H1 (cell line): ENCODE measurements around the gene P3H1. TPM values are rescaled to one million over a fixed set of nuclear protein-coding genes. Genes with fewer than 3 reads are reported as not detected.

ENCODE experiments used
- CTCF ChIA-PET: fragments of 300-600 bp; sonication (Branson Sonifier 250); formaldehyde crosslinking; loops from one replicate; lab custom pipeline; 2021; ENCODE audit not compliant: partially characterized antibody; lab: Charles Lee
- POLR2A ChIA-PET: fragments of 300-600 bp; sonication (Branson Sonifier 250); formaldehyde crosslinking; loops from one replicate; lab custom pipeline; 2021; ENCODE audit warnings: inconsistent platforms; ENCODE audit not compliant: partially characterized antibody; lab: Charles Lee
- DNase-seq, 2 experiments: peaks; one replicate each; pipeline versions ENCODE4 v3.0.0 to v3.0.0-alpha.2; 2010 to 2022; ENCODE audit warnings: low spot score in 2 of 2, low read depth in 1 of 2, mixed read lengths in 1 of 2
- FAIRE-seq: peaks from 2 replicates; lab custom pipeline; 2011; peaks lifted over from hg19 to GRCh38; lab: Jason Lieb, UNC
- H2AFZ ChIP-seq: 2 replicates; pipeline ENCODE4 v1.8.1; 2012; ENCODE audit warnings: low read length, inconsistent platforms
- H2AK5ac ChIP-seq: 2 replicates; pipeline ENCODE4 v1.6.1; 2013; ENCODE audit warnings: low read depth, low read length
- H2BK120ac ChIP-seq: replicated peaks from 2 replicates; pipeline ENCODE3; 2013; ENCODE audit warnings: low read depth, low read length, inconsistent platforms
- H2BK12ac ChIP-seq: 2 replicates; pipeline ENCODE4 v1.6.1; 2013; ENCODE audit warnings: low read depth, low read length
- H2BK15ac ChIP-seq: 2 replicates; pipeline ENCODE4 v1.6.1; 2013; ENCODE audit warnings: low read length
- H2BK20ac ChIP-seq: 2 replicates; pipeline ENCODE4 v1.6.1; 2013; ENCODE audit warnings: low read length
- H2BK5ac ChIP-seq: 2 replicates; pipeline ENCODE4 v1.6.1; 2013; ENCODE audit warnings: low read depth, low read length
- H3K14ac ChIP-seq: 2 replicates; pipeline ENCODE4 v1.6.1; 2013; ENCODE audit warnings: inconsistent platforms; ENCODE audit not compliant: insufficient read length
- H3K18ac ChIP-seq: 2 replicates; pipeline ENCODE4 v1.6.1; 2013; ENCODE audit warnings: low read length; ENCODE audit errors: extremely low read depth
- H3K23ac ChIP-seq: 2 replicates; pipeline ENCODE4 v1.6.1; 2013; ENCODE audit warnings: inconsistent platforms; ENCODE audit not compliant: insufficient read length
- H3K23me2 ChIP-seq: 2 replicates; pipeline ENCODE4 v1.6.1; 2013; ENCODE audit warnings: low read depth, low read length
- H3K27ac ChIP-seq: 2 replicates; pipeline ENCODE4 v1.6.1; 2011; ENCODE audit warnings: low read depth, low read length, inconsistent platforms
- H3K27me3 ChIP-seq, 4 experiments: replicated peaks in 1 of 4; 1 replicate in 1 of 4; 2 replicates in 3 of 4; pipeline versions ENCODE4 v1.6.1 to v1.8.1; 2011 to 2013; ENCODE audit warnings: low read length in 3 of 4, mild to moderate bottlenecking in 3 of 4, inconsistent platforms in 2 of 4, mixed read lengths in 2 of 4, moderate library complexity in 1 of 4; ENCODE audit not compliant: control insufficient read depth in 3 of 4, insufficient read depth in 3 of 4; ENCODE audit errors: extremely low read depth in 1 of 4
- H3K36me3 ChIP-seq, 4 experiments: 2 replicates each; pipeline versions ENCODE4 v1.6.1 to v1.8.1; 2011 to 2013; ENCODE audit warnings: mild to moderate bottlenecking in 4 of 4, low read length in 3 of 4, moderate library complexity in 2 of 4, control low read depth in 1 of 4, inconsistent platforms in 1 of 4; ENCODE audit not compliant: insufficient read depth in 4 of 4, control insufficient read depth in 2 of 4
- H3K4ac ChIP-seq: replicated peaks from 2 replicates; pipeline ENCODE3; 2013; ENCODE audit warnings: low read length, low read depth, mixed read lengths, inconsistent platforms; ENCODE audit not compliant: insufficient read length
- H3K4me1 ChIP-seq, 4 experiments: replicated peaks in 1 of 4; 1 replicate in 1 of 4; 2 replicates in 3 of 4; pipeline versions ENCODE4 v1.6.1 to v1.8.1; 2011 to 2013; ENCODE audit warnings: low read length in 3 of 4, inconsistent platforms in 2 of 4, mixed read lengths in 1 of 4; ENCODE audit not compliant: insufficient read depth in 4 of 4, control insufficient read depth in 3 of 4
- H3K4me2 ChIP-seq, 2 experiments: 2 replicates each; pipeline versions ENCODE4 v1.6.1 to v1.8.1; 2011 to 2013; ENCODE audit warnings: low read depth in 2 of 2, low read length in 2 of 2, control low read depth in 1 of 2, inconsistent platforms in 1 of 2, mild to moderate bottlenecking in 1 of 2; ENCODE audit not compliant: insufficient read depth in 1 of 2
- H3K4me3 ChIP-seq, 4 experiments: fragments of 200-600, 300-600 bp in 1 of 4; sonication (generic), shearing (Covaris generic), sonication (Bioruptor Twin) in 1 of 4; 2 replicates each; pipeline versions ENCODE4 v1.5.1 to v1.8.1; 2011 to 2016; ENCODE audit warnings: low read length in 4 of 4, low read depth in 3 of 4, control low read depth in 2 of 4, inconsistent platforms in 2 of 4, mild to moderate bottlenecking in 2 of 4, mixed read lengths in 1 of 4, moderate library complexity in 1 of 4; ENCODE audit not compliant: insufficient read depth in 2 of 4; ENCODE audit errors: extremely low read depth in 1 of 4
- H3K56ac ChIP-seq: replicated peaks from 2 replicates; pipeline ENCODE3; 2013; ENCODE audit warnings: low read depth, mild to moderate bottlenecking, mixed read lengths, low read length, inconsistent platforms; ENCODE audit not compliant: insufficient read length
- H3K79me1 ChIP-seq: 2 replicates; pipeline ENCODE4 v1.6.1; 2013; ENCODE audit warnings: low read depth, low read length, control low read depth
- H3K79me2 ChIP-seq, 2 experiments: 2 replicates each; pipeline versions ENCODE4 v1.6.1 to v1.8.1; 2012 to 2013; ENCODE audit warnings: low read length in 2 of 2, mild to moderate bottlenecking in 2 of 2, inconsistent platforms in 1 of 2; ENCODE audit not compliant: insufficient read depth in 2 of 2, control insufficient read depth in 1 of 2
- H3K9ac ChIP-seq, 4 experiments: replicated peaks in 1 of 4; 1 replicate in 1 of 4; 2 replicates in 3 of 4; pipeline versions ENCODE4 v1.6.1 to v1.8.1; 2011 to 2013; ENCODE audit warnings: low read depth in 3 of 4, low read length in 3 of 4, control low read depth in 2 of 4, mild to moderate bottlenecking in 2 of 4, moderate library complexity in 2 of 4, inconsistent platforms in 1 of 4; ENCODE audit errors: extremely low read depth in 1 of 4
- H3K9me3 ChIP-seq, 2 experiments: 2 replicates each; pipeline versions ENCODE4 v1.6.1 to v1.8.1; 2012 to 2013; ENCODE audit warnings: mild to moderate bottlenecking in 2 of 2, moderate library complexity in 2 of 2, control low read depth in 1 of 2, inconsistent platforms in 1 of 2, low read depth in 1 of 2, low read length in 1 of 2, mixed read lengths in 1 of 2; ENCODE audit not compliant: insufficient read depth in 2 of 2
- H4K20me1 ChIP-seq, 2 experiments: replicated peaks in 1 of 2; 2 replicates each; pipeline versions ENCODE3 to v1.8.1; 2011 to 2013; ENCODE audit warnings: inconsistent platforms in 2 of 2, low read length in 2 of 2, mild to moderate bottlenecking in 1 of 2; ENCODE audit not compliant: insufficient read depth in 2 of 2, control insufficient read depth in 1 of 2
- H4K5ac ChIP-seq: 2 replicates; pipeline ENCODE4 v1.6.1; 2013; ENCODE audit warnings: low read length, low read depth, mixed read lengths, inconsistent platforms; ENCODE audit not compliant: insufficient read length
- H4K8ac ChIP-seq: 2 replicates; pipeline ENCODE4 v1.8.0; 2013; ENCODE audit warnings: mild to moderate bottlenecking, moderate library complexity, low read length, inconsistent platforms; ENCODE audit not compliant: insufficient read depth; ENCODE audit errors: extremely low read depth
- H4K91ac ChIP-seq: replicated peaks from 2 replicates; pipeline ENCODE3; 2013; ENCODE audit warnings: low read length, mixed read lengths, inconsistent platforms; ENCODE audit not compliant: insufficient read length
- BRCA1 ChIP-seq: IDR thresholded peaks from 2 replicates; pipeline ENCODE4 v1.6.1; 2012; ENCODE audit warnings: low read depth, low read length, improper control_type of control experiment
- CHD1 ChIP-seq: IDR thresholded peaks from 2 replicates; pipeline ENCODE4 v1.6.1; 2012; ENCODE audit warnings: low read depth, low read length, improper control_type of control experiment
- CTCF ChIP-seq, 3 experiments: IDR thresholded peaks; 1 replicate in 2 of 3; 2 replicates in 1 of 3; pipeline versions ENCODE4 v1.5.1 to v1.6.1; 2011; ENCODE audit warnings: low read length in 3 of 3, mild to moderate bottlenecking in 3 of 3, inconsistent platforms in 2 of 3, low read depth in 1 of 3, moderate library complexity in 1 of 3; ENCODE audit not compliant: insufficient read depth in 1 of 3; ENCODE audit errors: control extremely low read depth in 1 of 3
- MAX ChIP-seq: IDR thresholded peaks from 2 replicates; pipeline ENCODE4 v1.6.1; 2012; ENCODE audit warnings: inconsistent platforms
- POLR2A ChIP-seq, 2 experiments: IDR thresholded peaks; 1 replicate in 1 of 2; 2 replicates in 1 of 2; pipeline ENCODE4 v1.6.1; 2011; ENCODE audit warnings: low read depth in 2 of 2, low read length in 2 of 2, mild to moderate bottlenecking in 2 of 2; ENCODE audit errors: control extremely low read depth in 1 of 2
- RBBP5 ChIP-seq: IDR thresholded peaks from 2 replicates; pipeline ENCODE4 v1.7.1; 2012; ENCODE audit warnings: low read depth, mild to moderate bottlenecking, inconsistent platforms, low read length, moderate library complexity, borderline replicate concordance
- SIRT6 ChIP-seq: IDR thresholded peaks from one replicate; pipeline ENCODE4 v1.7.1; 2012; ENCODE audit warnings: low read length, inconsistent platforms
- SP2 ChIP-seq: IDR thresholded peaks from 2 replicates; pipeline ENCODE4 v1.6.1; 2012; ENCODE audit warnings: mild to moderate bottlenecking, low read length, inconsistent platforms
- TAF7 ChIP-seq: optimal IDR thresholded peaks from 2 replicates; pipeline ENCODE3; 2011; ENCODE audit warnings: low read depth, mild to moderate bottlenecking, inconsistent platforms, low read length, moderate library complexity, borderline replicate concordance
- TEAD4 ChIP-seq: IDR thresholded peaks from 2 replicates; pipeline ENCODE4 v1.6.1; 2012; ENCODE audit warnings: low read depth, low read length, inconsistent platforms, mixed read lengths
- ZNF274 ChIP-seq: IDR thresholded peaks from 2 replicates; pipeline ENCODE4 v1.7.0; 2012; ENCODE audit warnings: low read length, borderline replicate concordance; ENCODE audit errors: extremely low read depth
- WGBS, 2 experiments: shearing (Covaris generic) in 1 of 2; methylation state at CpG; one replicate each; pipeline versions ENCODE4 v1.1.6 to v1.1.7; 2013 to 2015; ENCODE audit warnings: low lambda C conversion rate in 2 of 2, mixed read lengths in 2 of 2, inconsistent platforms in 1 of 2, low coverage in 1 of 2, missing lambda C conversion rate in 1 of 2; ENCODE audit not compliant: insufficient replicate concordance in 2 of 2, insufficient coverage in 1 of 2, insufficient read length in 1 of 2; ENCODE audit errors: extremely low coverage in 1 of 2, missing lambda C conversion rate in 1 of 2; 5-methylcytosine and 5-hydroxymethylcytosine counted together
- polyA plus RNA-seq, 7 experiments: library from polyadenylated mRNA; depleted of rRNA in 3 of 7; stranded (reverse) in 5 of 7; unstranded in 2 of 7; fragments of >200 nt in 5 of 7; fragments of 200-250 nt in 2 of 7; gene quantifications; 1 replicate in 5 of 7; 2 replicates in 1 of 7; 4 replicates in 1 of 7; pipeline versions ENCODE4 v1.2.1 to v1.2.3, GENCODE V29; 2011 to 2013; ENCODE audit warnings: missing spikeins in 2 of 7, mixed read lengths in 2 of 7
- total RNA-seq: library from RNA; stranded (reverse); fragmentation: NEBNext Ultra II Directional; extraction: Animal tissue kit (Norgen Biotek cat#: 25700); gene quantifications from 2 replicates; pipeline ENCODE4 v1.2.1, GENCODE V29; 2021

P3H1 gene
- total and polyA plus RNA-seq, 2 of the 8 experiments (the other 6 are each of a cell fraction or from before 2014, with no cell fraction given) = 58.4 to 87.5 TPM

DNA sequence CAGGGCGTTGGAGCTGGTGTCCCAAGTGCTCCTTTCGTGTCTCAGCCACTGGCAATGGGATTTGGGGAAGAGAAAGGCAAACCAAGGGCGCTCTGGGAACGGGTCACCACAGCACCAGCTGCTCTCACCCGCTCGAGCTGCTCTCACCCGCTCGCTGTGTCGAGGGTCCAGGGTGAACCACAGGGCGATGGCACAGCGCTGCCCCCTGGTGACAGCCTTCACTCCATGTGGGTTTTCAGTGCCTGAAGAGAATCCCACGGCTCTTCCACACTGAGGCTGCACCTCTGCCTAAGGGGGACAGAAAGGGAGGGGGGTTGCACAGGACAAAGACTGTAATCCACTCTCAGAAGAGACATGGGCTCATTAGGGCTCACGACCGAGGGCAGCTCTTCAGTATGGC lies 19.7 kb downstream of the P3H1 start:
- CTCF ChIA-PET = interaction anchor here (0.7 to 9.8 kb wide), 19 partner anchors 8 to 272 kb away, joined by 3 to 77 read pairs (median 5); no protein-coding TSS in a partner anchor
- no peak overlapping the region for H3K56ac ChIP-seq
- no peak overlapping the region for H3K23ac ChIP-seq
- peaks cover 0 to 2% (median 0%) of the 10 kb centered on the region in 4 experiments; a peak in 1 of 7 replicates for H3K4me1 ChIP-seq
- H4K91ac ChIP-seq = no peak overlapping the region
- H4K5ac ChIP-seq = no peak overlapping the region
- H2BK15ac ChIP-seq = no peak overlapping the region
- H3K9me3 ChIP-seq = peaks cover 4 to 6% of the 10 kb centered on the region in 2 experiments; a peak in 3 of 4 replicates
- no peaks in the 10 kb centered on the region for H3K27me3 ChIP-seq
- no peak overlapping the region for H2BK12ac ChIP-seq
- no peak overlapping the region for H3K4me2 ChIP-seq
- no peak overlapping the region for H3K27ac ChIP-seq
- no peak overlapping the region for H3K9ac ChIP-seq
- H2BK120ac ChIP-seq = no peak overlapping the region
- H3K4me3 ChIP-seq = no peak overlapping the region
- H3K18ac ChIP-seq = no peak overlapping the region
- FAIRE-seq = peak; percentile 60
- POLR2A ChIA-PET = interaction anchor here (0.7 to 3.7 kb wide), 7 partner anchors 17 to 64 kb away, joined by 3 to 9 read pairs (median 3); partner anchors contain the start of genes C1orf50, P3H1 and YBX1
- H3K4ac ChIP-seq = no peak overlapping the region
- H3K14ac ChIP-seq = no peak overlapping the region
- no peak overlapping the region for H2AK5ac ChIP-seq
- no peak overlapping the region for H2AFZ ChIP-seq
- H4K20me1 ChIP-seq = peaks cover 0 to 4% of the 10 kb centered on the region in 2 experiments
- WGBS, 2 experiments = 64% methylated on average over 14 of the region's 14 CpGs; no CpG with 5 or more reads in 1 of the 2 experiments
- no peaks in the 10 kb centered on the region for H3K79me1 ChIP-seq
- no peaks in the 10 kb centered on the region for H3K79me2 ChIP-seq
- no peaks in the 10 kb centered on the region for H3K23me2 ChIP-seq
- no peak overlapping the region for H4K8ac ChIP-seq
- peak in 1 of 2 experiments; percentile 86 for DNase-seq
- H2BK20ac ChIP-seq = no peak overlapping the region
- H2BK5ac ChIP-seq = no peak overlapping the region
- peaks cover 12 to 34% (median 17%) of the 10 kb centered on the region in 4 experiments for H3K36me3 ChIP-seq
- TF ChIP-seq CHD1 (no peak), CTCF (IDR thresholded peaks at IDR 0.05; ENCODE audit: control extremely low read depth in 1 of 3, insufficient read depth in 1 of 3, low read depth in 1 of 3, low read length in 3 of 3) (peak; percentile 81 to 88 (median 86)), TAF7 (peak; percentile 17), POLR2A (IDR thresholded peaks at IDR 0.05; ENCODE audit: control extremely low read depth in 1 of 2, low read depth in 2 of 2, low read length in 2 of 2) (no peak), TEAD4 (no peak), BRCA1 (no peak), SP2 (no peak), ZNF274 (no peak), MAX (peak; percentile 51; the same call in 1 of the 2 replicates), RBBP5 (no peak), SIRT6 (no peak)
